Measurements from ENCODE around the gene ADGRF3. TPM values are rescaled to one million over a fixed set of nuclear protein-coding genes. Genes with fewer than 3 reads are reported as not detected.
"Not testable (repeated sequence)": the region's sequence is repeated elsewhere in the genome, so short reads cannot be mapped to it uniquely, and the experiment has no call there.

Gene ADGRF3
- total and polyA plus RNA-seq, 2 experiments from 2014 or later, result 0.24 TPM; not detected in 1

DNA sequence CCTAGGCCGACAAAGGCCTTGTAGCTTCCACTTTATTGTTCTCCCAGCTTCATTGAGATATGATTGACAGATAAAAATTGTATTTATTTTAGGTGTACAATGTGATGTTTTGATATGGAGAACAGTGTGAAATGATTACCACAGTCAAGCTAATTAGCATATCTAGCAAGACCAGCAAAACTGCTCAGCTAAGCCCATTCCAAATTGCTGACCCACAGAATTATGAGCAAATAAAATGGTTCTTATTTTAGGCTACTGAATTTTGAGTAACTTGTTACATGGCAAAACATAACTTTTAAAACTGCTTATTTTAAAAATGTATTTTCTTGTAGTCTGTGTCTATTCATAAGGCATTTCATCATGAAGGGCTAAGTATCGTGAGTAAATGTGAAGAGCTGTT, 9.3 kb downstream of the ADGRF3 start:
- H3K79me2 ChIP-seq (ENCODE audit: insufficient read depth), result no peaks in the 10 kb centered on the region
- no peaks in the 10 kb centered on the region for H3K4me1 ChIP-seq (ENCODE audit: insufficient read depth)
- WGBS, 2 experiments (ENCODE audit: low coverage in 1 of 2, low lambda C conversion rate in 2 of 2, missing lambda C conversion rate in 2 of 2), result 94 to 96% methylated on average over 2 of the region's 2 CpGs
- no peaks in the 10 kb centered on the region for H3K9me2 ChIP-seq (ENCODE audit: insufficient read depth)
- H3K27ac ChIP-seq, result no peak overlapping the region
- in situ Hi-C loops (cut with MboI), result no loop called here
- no peaks in the 10 kb centered on the region for H3K9me3 ChIP-seq (ENCODE audit: low read depth)
- H3K4me2 ChIP-seq (ENCODE audit: unreplicated experiment), result no peak overlapping the region
- H3F3A ChIP-seq (ENCODE audit: insufficient read depth), result no peaks in the 10 kb centered on the region
- no peaks in the 10 kb centered on the region for H3K36me3 ChIP-seq (ENCODE audit: low read depth)
- no peak overlapping the region for H3K4me3 ChIP-seq
- TF ChIP-seq EZH2phosphoT487 (IDR thresholded peaks at IDR 0.05; ENCODE audit: insufficient read depth, low read depth), result no peak
- TF ChIP-seq EZH2 (IDR thresholded peaks at IDR 0.05; ENCODE audit: insufficient read depth, poor library complexity, severe bottlenecking), result no peak
- H4K20me1 ChIP-seq (ENCODE audit: insufficient read depth), result no peaks in the 10 kb centered on the region
- no peak for DNase-seq
- no peak overlapping the region for H3K9ac ChIP-seq
- no peak overlapping the region for H2AFZ ChIP-seq
- H3K27me3 ChIP-seq (replicated peaks; ENCODE audit: insufficient read depth), result no peaks in the 10 kb centered on the region

DNA sequence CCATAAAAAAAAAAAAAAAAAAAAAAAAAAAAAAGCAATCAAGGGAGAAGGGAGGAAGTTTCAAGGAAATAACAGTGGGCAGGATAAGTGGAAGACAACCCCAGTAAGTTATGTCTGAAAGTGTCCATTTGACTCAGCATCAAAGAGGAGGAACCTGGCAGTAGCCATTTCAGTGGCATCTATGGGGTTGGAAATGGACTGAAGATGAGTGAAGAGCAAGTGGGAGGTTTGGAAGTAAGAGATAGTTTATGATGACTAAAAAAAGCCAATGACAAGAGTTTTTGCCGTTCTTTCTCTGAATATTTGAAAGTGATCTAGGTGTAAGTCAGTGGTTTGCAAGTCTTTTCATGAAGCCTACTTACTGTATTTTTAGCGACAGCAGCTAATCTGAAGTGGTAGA, 9.9 kb downstream of the ADGRF3 start:
- Histone ChIP-seq H3K4me2 (ENCODE audit: unreplicated experiment) (no peak overlapping the region), H2AFZ (no peak overlapping the region), H3K36me3 (ENCODE audit: low read depth) (no peaks in the 10 kb centered on the region), H3K4me1 (ENCODE audit: insufficient read depth) (no peaks in the 10 kb centered on the region), H3K27ac (no peak overlapping the region), H3K79me2 (ENCODE audit: insufficient read depth) (no peaks in the 10 kb centered on the region), H3K27me3 (replicated peaks; ENCODE audit: insufficient read depth) (no peaks in the 10 kb centered on the region), H3K9me3 (ENCODE audit: low read depth) (no peaks in the 10 kb centered on the region), H3K9ac (no peak overlapping the region), H4K20me1 (ENCODE audit: insufficient read depth) (no peaks in the 10 kb centered on the region), H3K4me3 (no peak overlapping the region), H3F3A (ENCODE audit: insufficient read depth) (no peaks in the 10 kb centered on the region), H3K9me2 (ENCODE audit: insufficient read depth) (no peaks in the 10 kb centered on the region)
- in situ Hi-C loops (cut with MboI), result no loop called here
- WGBS, 2 experiments (ENCODE audit: low coverage in 1 of 2, low lambda C conversion rate in 2 of 2, missing lambda C conversion rate in 2 of 2), result 68 to 83% methylated on average over 2 of the region's 2 CpGs
- TF ChIP-seq EZH2 (IDR thresholded peaks at IDR 0.05; ENCODE audit: insufficient read depth, poor library complexity, severe bottlenecking) (no peak), EZH2phosphoT487 (IDR thresholded peaks at IDR 0.05; ENCODE audit: insufficient read depth, low read depth) (no peak)
- DNase-seq, result no peak

DNA sequence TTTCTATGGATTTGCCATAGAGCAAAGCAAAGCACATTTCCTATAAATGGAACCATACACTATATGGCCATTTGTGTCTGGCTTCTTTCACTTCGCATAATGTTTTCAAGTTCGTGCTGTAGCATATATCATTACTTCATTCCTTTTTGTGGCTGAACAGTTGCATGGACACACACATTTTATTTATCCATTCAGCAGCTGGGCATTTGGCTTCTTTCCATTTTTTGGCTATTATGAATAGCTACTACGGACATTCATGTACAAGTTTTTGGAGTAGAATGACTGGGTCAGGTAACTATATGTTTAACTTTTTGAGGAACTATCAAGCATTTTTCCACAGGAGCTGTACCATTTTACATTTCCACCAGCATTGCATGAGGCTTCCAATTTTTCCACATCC, 11.4 kb downstream of the ADGRF3 start:
- Histone ChIP-seq H3K27ac (no peak overlapping the region), H3K9me2 (ENCODE audit: insufficient read depth) (no peaks in the 10 kb centered on the region), H3K36me3 (ENCODE audit: low read depth) (no peaks in the 10 kb centered on the region), H3F3A (ENCODE audit: insufficient read depth) (no peaks in the 10 kb centered on the region), H3K9ac (no peak overlapping the region), H3K4me1 (ENCODE audit: insufficient read depth) (no peaks in the 10 kb centered on the region), H3K4me2 (ENCODE audit: unreplicated experiment) (no peak overlapping the region), H3K79me2 (ENCODE audit: insufficient read depth) (no peaks in the 10 kb centered on the region), H4K20me1 (ENCODE audit: insufficient read depth) (no peaks in the 10 kb centered on the region), H3K9me3 (ENCODE audit: low read depth) (no peaks in the 10 kb centered on the region), H3K27me3 (replicated peaks; ENCODE audit: insufficient read depth) (no peaks in the 10 kb centered on the region), H3K4me3 (no peak overlapping the region), H2AFZ (no peak overlapping the region)
- DNase-seq, result no peak
- TF ChIP-seq EZH2 (IDR thresholded peaks at IDR 0.05; ENCODE audit: insufficient read depth, poor library complexity, severe bottlenecking), result no peak
- in situ Hi-C loops (cut with MboI), result no loop called here
- 4 to 12% methylated on average over 3 of the region's 3 CpGs for WGBS, 2 experiments (ENCODE audit: low coverage in 1 of 2, low lambda C conversion rate in 2 of 2, missing lambda C conversion rate in 2 of 2)

DNA sequence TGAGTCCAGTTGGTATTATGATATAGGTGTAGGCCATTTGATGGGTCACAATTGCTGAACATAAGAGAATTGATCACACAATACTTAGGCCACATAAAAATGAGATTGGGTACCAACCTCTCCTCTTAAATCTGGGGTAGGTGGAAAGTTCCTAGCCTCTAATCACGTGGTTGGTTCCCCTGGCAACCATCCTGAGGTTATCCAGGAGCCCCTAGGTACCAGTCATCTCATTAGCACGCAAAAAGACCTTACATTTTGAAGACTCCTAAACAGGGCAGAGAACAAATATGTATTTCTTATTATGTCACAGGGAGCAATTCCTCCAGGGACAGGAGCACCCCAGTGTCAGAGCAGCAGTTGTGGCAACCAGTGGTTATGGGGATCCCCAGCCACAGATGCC, 13.3 kb downstream of the ADGRF3 start:
- no peak for TF ChIP-seq EZH2 (IDR thresholded peaks at IDR 0.05; ENCODE audit: insufficient read depth, poor library complexity, severe bottlenecking)
- TF ChIP-seq EZH2phosphoT487 (IDR thresholded peaks at IDR 0.05; ENCODE audit: insufficient read depth, low read depth), result no peak
- Histone ChIP-seq H2AFZ (no peak overlapping the region), H3F3A (ENCODE audit: insufficient read depth) (peaks cover 4% of the 10 kb centered on the region; the same call in 1 of the 2 replicates), H3K79me2 (ENCODE audit: insufficient read depth) (no peaks in the 10 kb centered on the region), H3K9me2 (ENCODE audit: insufficient read depth) (no peaks in the 10 kb centered on the region), H3K9me3 (ENCODE audit: low read depth) (no peaks in the 10 kb centered on the region), H3K4me3 (no peak overlapping the region), H3K4me1 (ENCODE audit: insufficient read depth) (no peaks in the 10 kb centered on the region), H3K27me3 (replicated peaks; ENCODE audit: insufficient read depth) (no peaks in the 10 kb centered on the region), H4K20me1 (ENCODE audit: insufficient read depth) (no peaks in the 10 kb centered on the region), H3K27ac (no peak overlapping the region), H3K4me2 (ENCODE audit: unreplicated experiment) (no peak overlapping the region), H3K9ac (no peak overlapping the region), H3K36me3 (ENCODE audit: low read depth) (no peaks in the 10 kb centered on the region)
- 4 to 9% methylated on average over 2 of the region's 2 CpGs for WGBS, 2 experiments (ENCODE audit: low coverage in 1 of 2, low lambda C conversion rate in 2 of 2, missing lambda C conversion rate in 2 of 2)
- in situ Hi-C loops (cut with MboI), result no loop called here
- DNase-seq, result no peak

DNA sequence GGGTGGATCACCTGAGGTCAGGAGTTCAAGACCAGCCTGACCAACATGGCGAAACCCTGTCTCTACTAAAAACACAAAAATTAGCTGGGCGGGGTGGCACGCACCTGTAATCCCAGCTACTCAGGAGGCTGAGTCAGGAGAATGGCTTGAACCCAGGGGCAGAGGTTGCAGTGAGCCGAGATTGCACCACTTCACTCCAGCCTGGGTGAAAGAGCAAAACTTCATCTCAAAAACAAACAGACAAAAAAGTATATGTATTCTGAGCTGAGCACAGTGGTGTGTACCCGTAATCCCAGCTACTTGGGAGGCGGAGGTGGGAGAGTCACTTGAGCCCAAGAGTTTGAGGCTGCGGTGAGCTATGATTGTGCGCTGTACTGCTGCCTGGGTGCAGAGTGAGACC, 15.3 kb downstream of the ADGRF3 start:
- H3K27me3 ChIP-seq (replicated peaks; ENCODE audit: insufficient read depth); in situ Hi-C loops (cut with MboI); H3K4me3 ChIP-seq; H3K79me2 ChIP-seq (ENCODE audit: insufficient read depth); H4K20me1 ChIP-seq (ENCODE audit: insufficient read depth); H3K4me2 ChIP-seq (ENCODE audit: unreplicated experiment); H3K9me3 ChIP-seq (ENCODE audit: low read depth); H3K36me3 ChIP-seq (ENCODE audit: low read depth); H3K27ac ChIP-seq; DNase-seq; H3K9me2 ChIP-seq (ENCODE audit: insufficient read depth); H3K9ac ChIP-seq; H2AFZ ChIP-seq: not testable (repeated sequence)
- H3K4me1 ChIP-seq (ENCODE audit: insufficient read depth), result peaks cover 11% of the 10 kb centered on the region
- WGBS, 2 experiments (ENCODE audit: low coverage in 1 of 2, low lambda C conversion rate in 2 of 2, missing lambda C conversion rate in 2 of 2), result 80 to 85% methylated on average over 8 of the region's 8 CpGs
- H3F3A ChIP-seq (ENCODE audit: insufficient read depth), result peaks cover 14% of the 10 kb centered on the region

Measured in GM23248 (cell line).